GM23248 (cell line): ENCODE results near the gene RIMS1.

Source experiments
- EZH2 ChIP-seq: fragments of 200-600 bp; sonication (generic); IDR thresholded peaks from 2 replicates; pipeline ENCODE4 v1.6.1; 2018; ENCODE audit warnings: antibody characterized with exemption, mild to moderate bottlenecking; ENCODE audit not compliant: insufficient read depth, poor library complexity, severe bottlenecking
- EZH2phosphoT487 ChIP-seq: fragments of 200-600 bp; sonication (generic); IDR thresholded peaks from 2 replicates; pipeline ENCODE4 v1.6.1; 2018; ENCODE audit warnings: antibody characterized with exemption, moderate library complexity, mild to moderate bottlenecking, low read depth; ENCODE audit not compliant: insufficient read depth

GRCh38 chr6:72374172-72374571, 487.8 kb downstream of the RIMS1 start:
- no peak for TF ChIP-seq EZH2
- TF ChIP-seq EZH2phosphoT487: no peak
